NCI-H2171 (cell line): Measurements from ENCODE around the gene DUSP2.

ENCODE experiments used
- DNase-seq: peaks from one replicate; lab custom pipeline; 2025; lab: John Stamatoyannopoulos, UW

Gene DUSP2

DNA sequence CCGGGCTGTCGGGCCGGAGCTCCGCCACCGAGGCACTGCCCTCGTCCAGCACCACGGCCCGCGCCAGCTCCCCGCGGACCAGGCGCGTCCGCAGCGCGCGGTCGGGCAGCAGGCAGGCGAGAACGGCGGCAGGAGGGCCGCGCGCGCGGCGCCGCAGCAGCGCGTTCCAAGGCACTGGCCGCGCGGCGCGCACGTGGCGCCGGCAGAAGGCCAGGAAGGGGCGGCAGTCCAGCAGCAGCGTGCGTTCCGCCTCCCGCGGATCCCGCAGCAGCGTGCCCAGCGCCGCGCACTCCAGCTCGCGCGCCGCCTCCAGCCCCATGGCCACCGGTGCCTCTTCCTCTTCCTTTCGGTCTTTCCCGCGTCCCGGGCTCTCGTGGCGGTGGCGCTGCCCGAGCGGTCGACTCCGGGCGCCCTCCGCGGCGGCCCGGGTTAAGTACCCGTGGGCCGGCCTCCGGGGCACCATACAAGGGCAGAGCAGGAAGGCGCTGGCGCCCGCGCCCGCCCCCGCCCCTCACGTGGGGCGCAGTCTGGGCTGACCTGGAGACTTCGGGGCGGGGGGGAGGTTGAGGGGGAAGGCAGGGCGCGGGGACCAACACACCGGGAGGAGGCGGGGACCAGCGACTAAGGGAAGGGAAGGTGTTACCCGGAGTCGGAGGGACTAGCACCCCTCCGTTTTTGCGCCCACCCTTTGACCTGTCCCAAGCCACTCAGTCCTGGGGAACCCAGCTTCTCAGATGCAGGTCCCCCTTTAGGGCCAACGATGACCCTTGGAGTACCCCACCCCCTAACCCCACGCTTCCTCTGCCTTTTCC, at the start of gene DUSP2:
Gene DUSP2, minus strand, starts transcription at position 405 of the 812 bp plus-strand sequence. Its CDS starts 86 bp downstream, at position 319.
- peak; percentile 38 for DNase-seq

DNA sequence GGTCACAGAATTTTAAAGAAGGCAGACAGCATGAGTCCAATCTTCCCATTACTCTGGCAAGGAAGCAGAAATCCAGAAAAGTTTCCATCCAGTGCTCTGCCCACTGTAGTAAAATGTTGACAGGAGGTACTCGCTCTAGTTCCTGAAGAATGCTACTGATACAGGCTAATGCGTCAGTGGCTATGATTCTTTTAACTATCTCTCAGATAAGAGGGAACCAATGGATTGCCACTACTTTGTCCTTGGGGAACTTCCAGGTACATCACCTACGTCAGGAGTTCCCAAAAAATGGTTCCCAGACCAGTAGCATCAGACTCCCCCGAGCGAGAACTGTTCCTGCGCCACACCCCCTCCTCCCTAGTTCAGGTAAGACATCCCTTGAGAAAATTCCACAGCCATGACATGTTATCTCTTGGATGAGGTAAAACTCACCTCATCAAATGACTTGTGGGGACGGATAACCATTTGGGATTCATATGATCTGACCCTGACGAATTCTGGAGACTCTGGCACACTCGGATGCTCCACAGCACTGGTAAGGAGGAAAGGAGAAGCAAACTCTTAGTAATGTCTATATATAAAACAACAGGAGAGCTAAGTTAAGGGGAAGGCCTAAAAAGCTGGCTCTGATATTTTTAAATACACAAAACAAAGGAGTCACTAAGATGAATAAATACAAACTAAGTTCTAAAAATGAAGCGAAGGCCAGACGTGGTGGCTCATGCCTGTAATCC, 46.9 kb upstream of the DUSP2 start:
- no peak for DNase-seq

GRCh38 chr2:96188821-96189526, 43.7 kb upstream of the DUSP2 start:
- DNase-seq, result no peak

GRCh38 chr2:96186562-96186961, 41.3 kb upstream of the DUSP2 start:
- no peak for DNase-seq

DNA sequence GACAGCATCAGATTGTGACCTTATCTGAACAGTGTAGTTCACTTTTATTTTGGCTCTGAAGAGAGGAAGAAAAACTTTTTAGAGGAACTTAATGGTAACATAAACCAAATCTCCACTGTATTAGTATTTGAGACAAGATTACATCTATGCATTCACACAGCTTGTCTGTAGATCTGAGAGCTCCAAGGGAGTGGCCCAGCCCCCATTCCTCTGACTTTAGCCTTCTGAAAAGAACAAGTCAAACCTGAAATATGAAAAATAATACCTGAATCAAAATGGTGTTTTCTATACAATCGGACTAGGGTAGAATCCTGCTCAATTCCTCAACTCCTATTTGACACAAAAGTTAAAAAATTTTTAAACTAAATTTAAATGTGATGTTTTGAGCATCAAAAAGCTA, 40.3 kb upstream of the DUSP2 start:
- no peak for DNase-seq

GRCh38 chr2:96184989-96185388, 39.7 kb upstream of the DUSP2 start:
- DNase-seq, result no peak

DNA sequence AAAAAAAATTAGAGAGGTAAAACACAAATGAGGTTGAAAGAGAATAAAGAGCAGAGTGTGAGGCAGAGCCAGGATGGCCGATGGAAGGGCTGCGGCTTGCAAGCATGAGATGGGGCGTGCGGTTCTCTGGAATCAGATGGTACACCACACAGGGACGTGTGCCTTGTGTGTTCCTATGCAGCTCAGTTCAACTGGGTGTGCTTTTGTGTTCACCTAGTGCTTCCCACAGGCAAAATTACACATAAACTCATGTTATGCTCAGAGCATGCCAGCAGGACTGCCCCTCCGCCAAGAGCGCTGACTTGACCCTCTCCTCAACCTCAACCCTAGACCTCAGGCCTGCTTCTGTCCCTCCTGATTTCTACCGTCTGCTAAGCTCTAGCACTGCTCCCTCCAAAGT, 38.9 kb upstream of the DUSP2 start:
- no peak for DNase-seq

DNA sequence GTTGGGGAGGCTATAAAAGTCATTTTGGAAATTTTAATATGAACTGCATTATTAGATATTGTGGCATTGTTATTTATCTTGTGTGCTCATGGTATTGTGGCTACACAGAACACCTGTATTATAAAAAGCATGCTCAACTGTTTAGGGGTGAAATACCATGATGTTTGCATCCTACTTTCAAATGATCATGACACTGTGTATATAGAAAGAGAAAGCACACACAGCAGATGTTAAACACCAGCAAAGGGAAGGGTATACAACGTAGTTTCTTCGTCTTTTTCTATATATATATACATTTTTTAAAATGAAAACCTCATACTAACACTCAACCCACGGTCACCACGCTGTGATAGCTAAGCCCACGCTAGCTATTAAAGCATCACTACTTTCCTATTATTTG, 36.3 kb upstream of the DUSP2 start:
- no peak for DNase-seq

DNA sequence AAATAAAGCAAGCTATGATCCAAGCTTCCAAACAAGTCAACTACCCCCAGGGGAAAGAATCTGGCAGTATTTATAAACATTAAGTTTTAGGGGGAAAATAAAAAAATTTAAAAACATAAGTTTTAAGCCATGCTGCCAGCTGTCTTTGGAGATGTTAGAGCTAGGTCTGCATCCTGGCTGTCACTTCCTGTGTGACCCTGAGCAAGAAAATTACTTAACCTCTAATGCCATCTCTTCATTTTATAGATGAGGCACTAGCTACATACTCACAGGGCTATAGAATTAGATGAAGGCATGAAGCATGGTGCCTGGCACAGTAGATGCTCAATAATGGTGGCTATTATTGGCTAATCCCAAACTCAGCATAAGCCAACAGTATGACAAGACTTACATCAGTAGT, 35.3 kb upstream of the DUSP2 start:
- no peak for DNase-seq

- no peak for DNase-seq
These were observed 34.8 kb upstream of the DUSP2 start for GRCh38 chr2:96180002-96180401.

- DNase-seq, result no peak
These were observed 31.4 kb upstream of the DUSP2 start for GRCh38 chr2:96176661-96177060.

DNA sequence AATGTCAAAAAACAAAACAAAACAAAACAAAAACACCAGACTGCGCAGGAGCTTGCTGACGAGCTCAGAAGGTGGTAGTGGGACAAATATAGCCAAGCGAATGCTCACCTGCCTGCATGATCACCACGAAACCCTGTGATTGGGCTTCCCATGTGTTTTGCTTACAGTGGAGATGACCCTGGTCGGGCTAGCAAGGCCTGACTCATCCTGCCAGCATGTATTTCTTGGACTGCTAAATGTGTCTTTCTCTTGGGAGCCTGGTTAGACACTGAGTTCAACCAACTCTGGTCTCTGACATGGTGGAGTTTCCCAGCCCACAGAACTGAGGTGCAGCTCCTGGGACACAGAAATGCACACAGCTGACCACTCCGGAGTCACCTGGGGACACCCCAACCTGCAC, 30.7 kb upstream of the DUSP2 start:
- no peak for DNase-seq

- DNase-seq, result peak; percentile 71
These were observed 29.3 kb upstream of the DUSP2 start for GRCh38 chr2:96174251-96175144.

- DNase-seq, result no peak
These were observed 26.6 kb upstream of the DUSP2 start for GRCh38 chr2:96171831-96172230.

DNA sequence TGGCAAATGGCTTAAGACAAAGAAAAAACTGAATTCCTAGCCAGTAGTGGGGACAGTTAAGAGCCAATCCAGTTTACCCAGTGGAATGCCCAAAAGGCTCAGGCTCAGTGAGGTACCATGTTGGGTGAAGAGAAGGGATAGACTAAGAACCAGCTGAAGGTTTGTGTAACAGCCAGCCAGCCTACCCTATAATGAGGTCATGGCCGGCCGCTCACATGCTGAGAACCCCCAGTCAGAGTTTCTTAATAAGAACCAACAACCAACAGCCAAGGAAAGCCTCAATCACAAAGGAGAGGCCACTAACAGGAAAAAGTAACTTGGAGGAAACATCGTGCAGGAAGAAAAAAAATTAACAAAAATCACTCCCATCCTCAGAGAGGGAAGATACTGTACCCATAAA, 25.4 kb upstream of the DUSP2 start:
- DNase-seq, result no peak

DNA sequence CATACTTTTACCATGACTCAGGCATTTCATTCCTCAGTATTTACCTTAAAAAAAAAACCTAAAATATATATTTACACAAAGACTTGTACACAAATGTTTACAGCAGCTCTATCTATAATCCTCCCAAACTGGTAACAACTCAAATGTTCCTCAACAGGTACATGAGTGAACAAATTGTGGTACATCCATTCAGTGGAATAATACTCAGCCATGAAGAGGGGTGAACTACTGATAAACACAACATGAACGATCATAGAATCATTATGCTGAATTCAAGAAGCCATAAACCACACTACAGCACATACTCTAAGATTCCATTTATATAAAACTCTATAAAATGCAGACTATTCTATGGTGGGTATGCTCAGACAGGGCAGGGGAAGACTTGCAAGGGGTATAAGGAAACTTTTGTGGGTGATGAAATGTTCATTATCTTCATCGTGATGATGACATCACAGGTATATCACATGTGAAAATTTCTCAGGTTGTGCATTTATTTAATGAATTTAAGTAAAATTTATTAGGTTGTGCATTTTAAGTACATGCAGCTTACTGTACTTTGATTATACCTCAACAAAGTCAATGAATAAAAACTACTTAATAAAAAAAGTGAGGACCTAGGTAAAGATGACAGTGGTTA, 24.7 kb upstream of the DUSP2 start:
- DNase-seq, result no peak

DNA sequence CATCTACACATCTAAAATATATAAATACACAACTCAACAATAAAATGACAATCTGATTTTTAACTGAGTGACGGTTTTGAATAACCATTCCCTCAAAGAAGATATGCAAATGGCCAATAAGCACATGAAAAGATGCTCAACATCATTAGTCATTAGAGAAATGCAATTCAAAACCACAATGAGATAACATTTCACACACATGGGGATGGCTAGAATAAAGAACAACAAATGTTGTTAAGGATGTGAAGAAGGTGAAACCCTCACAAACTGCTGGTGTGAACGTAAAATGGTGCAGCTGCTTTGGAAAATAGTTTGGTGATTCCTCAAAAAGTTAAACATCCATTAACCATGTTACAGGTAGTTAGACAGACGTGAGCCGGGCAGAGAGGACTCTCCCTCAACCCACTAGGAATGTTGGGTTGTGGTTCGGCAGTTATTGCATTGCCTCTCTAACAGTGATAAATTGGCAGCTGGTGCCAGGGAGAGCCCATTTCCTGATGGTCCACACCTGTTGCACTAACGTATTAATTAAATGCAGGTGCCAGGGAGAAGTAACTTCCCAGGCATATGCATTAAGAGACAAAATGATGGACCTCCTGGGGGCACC, 22.3 kb upstream of the DUSP2 start:
- DNase-seq, result no peak

DNA sequence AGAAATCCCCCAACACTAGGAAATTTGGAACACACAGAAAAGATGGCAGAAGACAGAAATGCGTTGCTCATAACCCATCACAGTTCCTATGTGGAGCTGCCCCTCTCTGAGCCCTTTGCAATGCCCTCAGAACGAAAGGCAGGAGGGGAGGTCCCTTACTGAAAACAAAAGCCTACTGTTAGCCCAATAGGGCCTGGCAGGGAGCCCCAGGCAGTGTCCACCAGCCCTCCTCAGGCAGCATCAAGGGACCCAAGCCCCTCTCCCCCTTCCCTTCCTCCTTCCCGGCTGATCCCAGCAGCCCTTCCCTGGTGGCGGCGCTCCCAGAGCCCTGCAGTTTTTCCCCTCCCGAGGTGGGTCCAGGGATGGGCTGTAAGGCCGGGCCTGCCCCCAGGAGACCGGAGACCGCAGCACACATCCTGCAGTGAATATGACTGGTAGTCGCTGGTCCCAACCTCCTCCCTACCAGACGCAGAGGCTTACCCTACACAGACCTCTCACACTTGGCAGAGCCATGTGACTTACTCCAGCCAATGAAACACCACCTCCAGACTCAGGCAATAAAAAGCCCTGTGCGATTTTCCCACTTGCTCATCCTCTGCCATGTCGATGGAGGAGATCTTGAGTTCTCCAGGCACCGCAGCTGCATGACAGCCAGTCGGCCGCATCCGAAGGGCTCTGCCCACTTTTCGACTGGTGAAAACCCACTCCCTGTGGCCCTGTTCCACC, 19.4 kb upstream of the DUSP2 start:
- no peak for DNase-seq

- DNase-seq, result no peak
These were observed 18.7 kb upstream of the DUSP2 start for GRCh38 chr2:96163768-96164429.

DNA sequence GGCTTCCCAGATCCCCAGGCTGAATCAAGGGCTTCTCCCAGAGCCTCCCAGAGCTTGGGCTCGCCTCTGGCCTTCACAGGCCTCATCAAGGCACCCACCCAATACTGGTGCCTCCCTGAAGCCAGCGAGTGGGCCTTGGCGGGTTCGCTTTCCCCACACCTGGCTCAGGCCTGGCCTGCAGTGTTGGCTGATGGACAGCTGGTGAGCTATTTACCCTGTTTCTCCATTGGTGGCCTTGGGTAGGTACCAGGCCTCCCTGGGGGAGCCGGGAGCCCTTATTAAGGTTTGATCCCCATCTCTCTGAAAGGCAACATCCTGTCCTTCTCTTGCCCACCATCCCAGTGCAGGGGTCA, 18.2 kb upstream of the DUSP2 start:
- no peak for DNase-seq
